Umbilical cord (tissue), 2 donors: Measurements from ENCODE around the gene POLRMT. TPM values are rescaled to one million over a fixed set of nuclear protein-coding genes. Genes with fewer than 3 reads are reported as not detected.
A peak's percentile ranks its signal among the peaks of the same experiment; 100 is the strongest.
"Not testable (repeated sequence)": the region's sequence is repeated elsewhere in the genome, so short reads cannot be mapped to it uniquely, and the experiment has no call there.

Experiments used
- DNase-seq: peaks from one replicate; pipeline ENCODE4 v3.0.0-alpha.2; 2015; ENCODE audit warnings: low spot score
- total RNA-seq: library from RNA; depleted of rRNA; stranded (reverse); fragments of >200 nt; gene quantifications from one replicate; pipeline ENCODE4 v1.2.3, GENCODE V29; 2014; ENCODE audit warnings: low replicate concordance; ENCODE audit not compliant: insufficient read depth

The POLRMT gene
- total RNA-seq, 1 donor from 2014 or later: 11.8 TPM

GRCh38 chr19:611481-611868, 21.9 kb downstream of the POLRMT start:
- DNase-seq: no peak

- peak; percentile 67 for DNase-seq
These were observed 22.4 kb downstream of the POLRMT start for GRCh38 chr19:610801-611480.

- no peak for DNase-seq
These were observed 23.1 kb downstream of the POLRMT start for GRCh38 chr19:610071-610800.

GRCh38 chr19:609004-609346, 24.4 kb downstream of the POLRMT start:
- no peak for DNase-seq

- DNase-seq: no peak
These were observed 25.0 kb downstream of the POLRMT start for GRCh38 chr19:608155-609003.

GRCh38 chr19:607301-608154, 25.8 kb downstream of the POLRMT start:
- DNase-seq: no peak

GRCh38 chr19:605061-605971, 28.0 kb downstream of the POLRMT start:
- not testable (repeated sequence) for DNase-seq

- DNase-seq: no peak
These were observed 29.0 kb downstream of the POLRMT start for GRCh38 chr19:604355-604754.

GRCh38 chr19:603779-604178, 29.6 kb downstream of the POLRMT start:
- DNase-seq: not testable (repeated sequence)

- DNase-seq: not testable (repeated sequence)
These were observed 30.1 kb downstream of the POLRMT start for GRCh38 chr19:603302-603639.

- DNase-seq: no peak
These were observed 30.7 kb downstream of the POLRMT start for GRCh38 chr19:602391-603301.

- no peak for DNase-seq
These were observed 31.5 kb downstream of the POLRMT start for GRCh38 chr19:601790-602189.

- no peak for DNase-seq
These were observed 32.0 kb downstream of the POLRMT start for GRCh38 chr19:601310-601709.

- no peak for DNase-seq
These were observed 35.7 kb downstream of the POLRMT start for GRCh38 chr19:597406-598315.

GRCh38 chr19:596263-596655, 37.1 kb downstream of the POLRMT start:
- DNase-seq: no peak

GRCh38 chr19:595326-596262, 37.7 kb downstream of the POLRMT start:
- no peak for DNase-seq

- DNase-seq: no peak
These were observed 39.0 kb downstream of the POLRMT start for GRCh38 chr19:594265-594870.
